Peyer's patch (tissue), 4 donors: ENCODE results near the gene ZNF282.

Experiments
- CTCF ChIP-seq, 6 experiments: fragments of 450-650 bp in 4 of 6; fragments of 200-600 bp in 2 of 6; sonication (generic) in 1 of 6; IDR thresholded peaks; one replicate each; pipeline ENCODE4 v1.5.1; 2017 to 2019; ENCODE audit warnings: antibody characterized with exemption in 6 of 6, mild to moderate bottlenecking in 3 of 6, moderate library complexity in 1 of 6
- POLR2A ChIP-seq, 2 donors: fragments of 450-650 bp; IDR thresholded peaks; one replicate each; pipeline ENCODE4 v1.5.1; 2017; ENCODE audit warnings: antibody characterized with exemption in 2 of 2, mild to moderate bottlenecking in 2 of 2, moderate library complexity in 2 of 2

GRCh38 chr7:149229526-149229925 lies 34.2 kb downstream of the ZNF282 start:
- TF ChIP-seq POLR2A (IDR thresholded peaks at IDR 0.05) (no peak), CTCF (IDR thresholded peaks at IDR 0.05) (no peak)
